Effector CD8-positive, alpha-beta T cell (primary cell): ENCODE data around the gene DCAF4.

Source experiments
- DNase-seq: peaks from one replicate; lab custom pipeline; 2025; lab: John Stamatoyannopoulos, UW
- total RNA-seq, 4 experiments: gene quantifications; one replicate each; lab custom pipeline; 2026; lab: John Stamatoyannopoulos, UW

DCAF4 gene
- total RNA-seq, result 11.7 to 30.2 (median 21.9) reads per million in 4 experiments

- DNase-seq, result peak; percentile 90
Observed at GRCh38 chr14:72926292-72927028, at the start of gene DCAF4. Gene DCAF4, plus strand, starts transcription at chr14:72926464. Its CDS starts 11,515 bp downstream, at chr14:72937979.

- no peak for DNase-seq
Observed at GRCh38 chr14:72876710-72877063, 49.6 kb upstream of the DCAF4 start.

GRCh38 chr14:72878746-72879145 lies 47.5 kb upstream of the DCAF4 start:
- no peak for DNase-seq

GRCh38 chr14:72879431-72879830 lies 46.8 kb upstream of the DCAF4 start:
- DNase-seq, result no peak

GRCh38 chr14:72880164-72880563 lies 46.1 kb upstream of the DCAF4 start:
- DNase-seq, result no peak

- DNase-seq, result no peak
Observed at GRCh38 chr14:72880820-72881219, 45.4 kb upstream of the DCAF4 start.

GRCh38 chr14:72881543-72881942 lies 44.7 kb upstream of the DCAF4 start:
- DNase-seq, result no peak

- DNase-seq, result no peak
Observed at GRCh38 chr14:72882047-72882446, 44.2 kb upstream of the DCAF4 start.

- no peak for DNase-seq
Observed at GRCh38 chr14:72882463-72882862, 43.8 kb upstream of the DCAF4 start.

- DNase-seq, result no peak
Observed at GRCh38 chr14:72883109-72883508, 43.2 kb upstream of the DCAF4 start.

- no peak for DNase-seq
Observed at GRCh38 chr14:72883961-72884360, 42.3 kb upstream of the DCAF4 start.

GRCh38 chr14:72884386-72884785 lies 41.9 kb upstream of the DCAF4 start:
- no peak for DNase-seq

- no peak for DNase-seq
Observed at GRCh38 chr14:72887514-72887913, 38.8 kb upstream of the DCAF4 start.

- no peak for DNase-seq
Observed at GRCh38 chr14:72888192-72888591, 38.1 kb upstream of the DCAF4 start.

- no peak for DNase-seq
Observed at GRCh38 chr14:72888636-72889201, 37.5 kb upstream of the DCAF4 start.

- DNase-seq, result no peak
Observed at GRCh38 chr14:72889366-72889765, 36.9 kb upstream of the DCAF4 start.

GRCh38 chr14:72891666-72892102 lies 34.6 kb upstream of the DCAF4 start:
- DNase-seq, result no peak

- no peak for DNase-seq
Observed at GRCh38 chr14:72892103-72892878, 34.0 kb upstream of the DCAF4 start.

GRCh38 chr14:72892879-72893635 lies 33.2 kb upstream of the DCAF4 start:
- DNase-seq, result peak; percentile 15

- peak; percentile 88 for DNase-seq
Observed at GRCh38 chr14:72893636-72894322, 32.5 kb upstream of the DCAF4 start, which contains the start of gene DPF3. Gene DPF3, minus strand, starts transcription at chr14:72894101. Its CDS starts 13 bp downstream, at chr14:72894088.

- DNase-seq, result no peak
Observed at GRCh38 chr14:72894323-72894622, 32.0 kb upstream of the DCAF4 start.
